Coronary artery (tissue), 2 donors: ENCODE data around the gene IRF6.

ENCODE experiments used
- DNase-seq: peaks from one replicate; pipeline ENCODE4 v3.0.0-alpha.2; 2017; ENCODE audit warnings: low spot score
- H3K27ac ChIP-seq, 2 donors: fragments of 200-600 bp; sonication (generic); one replicate each; pipeline ENCODE4 v1.5.1; 2016 to 2019
- H3K4me3 ChIP-seq: fragments of 200-600 bp; sonication (generic); 2 replicates; pipeline ENCODE4 v1.5.1; 2016; ENCODE audit warnings: mild to moderate bottlenecking, moderate library complexity
- CTCF ChIP-seq: fragments of 200-600 bp; sonication (generic); IDR thresholded peaks from one replicate; pipeline ENCODE4 v1.5.1; 2019; ENCODE audit warnings: antibody characterized with exemption

Gene IRF6

DNA sequence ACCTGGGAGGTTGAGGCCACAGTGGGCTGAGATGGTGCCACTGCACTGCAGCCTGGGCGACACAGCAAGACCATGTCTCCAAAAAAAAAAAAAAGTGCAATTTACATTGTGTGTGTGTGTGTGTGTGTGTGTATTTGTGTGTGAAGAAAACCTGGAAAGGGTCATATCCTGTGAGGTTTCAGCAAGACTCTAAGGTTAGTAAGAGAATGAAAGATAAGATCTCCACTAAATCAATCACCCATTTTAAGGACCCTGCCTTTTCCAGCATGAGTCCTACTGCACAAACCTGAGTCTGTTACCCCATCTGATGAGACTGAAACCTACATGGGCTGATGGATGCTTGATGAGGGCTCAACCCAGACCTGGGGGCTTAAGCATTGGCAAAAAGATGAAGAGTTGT, 16.7 kb downstream of the IRF6 start:
- Histone ChIP-seq H3K4me3 (no peak overlapping the region), H3K27ac (no peak overlapping the region)
- TF ChIP-seq CTCF, result no peak
- DNase-seq, result no peak

DNA sequence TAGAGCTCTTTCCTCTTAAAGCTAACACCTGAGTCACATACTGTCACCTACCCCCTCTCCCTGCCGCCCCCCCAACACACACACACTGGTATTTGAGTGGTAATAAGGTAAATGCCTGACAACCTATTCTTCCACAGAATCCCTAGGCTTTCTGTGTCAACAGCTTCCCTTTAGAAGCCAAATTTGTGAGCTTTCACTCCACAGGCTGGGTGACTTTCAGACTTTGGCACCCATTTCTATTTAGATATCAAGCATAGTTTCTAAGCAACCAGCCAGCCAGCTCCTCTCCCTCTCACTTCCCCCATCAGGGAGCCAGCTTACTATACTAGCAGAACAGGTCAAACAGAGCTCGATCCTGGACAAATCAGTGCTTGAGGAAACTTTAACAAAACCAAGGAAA, 18.4 kb downstream of the IRF6 start:
- H3K27ac ChIP-seq, result peak overlapping the region in 1 of 2 donors; percentile 69
- no peak for TF ChIP-seq CTCF
- no peak overlapping the region for H3K4me3 ChIP-seq
- DNase-seq, result no peak

DNA sequence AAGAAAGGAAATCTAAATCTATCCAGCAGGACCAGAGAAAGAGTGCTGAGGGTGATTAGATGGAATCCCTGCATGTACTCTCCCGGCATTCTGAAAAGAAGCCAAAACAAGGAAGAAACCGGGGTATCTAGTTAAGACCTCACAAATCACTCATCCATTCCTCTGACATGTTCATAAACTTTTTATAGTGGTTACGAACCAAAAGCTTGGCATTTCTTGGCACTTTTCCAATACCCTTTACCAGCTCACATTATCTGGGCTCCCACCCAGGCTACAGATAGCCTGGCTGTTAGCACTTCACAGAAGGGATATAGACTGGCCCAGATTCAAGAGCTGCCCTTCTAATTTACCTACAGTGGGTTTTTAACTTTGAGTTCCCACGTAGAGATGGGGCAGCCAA, 19.8 kb downstream of the IRF6 start:
- Histone ChIP-seq H3K4me3 (no peak overlapping the region), H3K27ac (no peak overlapping the region)
- no peak for DNase-seq
- TF ChIP-seq CTCF, result no peak

DNA sequence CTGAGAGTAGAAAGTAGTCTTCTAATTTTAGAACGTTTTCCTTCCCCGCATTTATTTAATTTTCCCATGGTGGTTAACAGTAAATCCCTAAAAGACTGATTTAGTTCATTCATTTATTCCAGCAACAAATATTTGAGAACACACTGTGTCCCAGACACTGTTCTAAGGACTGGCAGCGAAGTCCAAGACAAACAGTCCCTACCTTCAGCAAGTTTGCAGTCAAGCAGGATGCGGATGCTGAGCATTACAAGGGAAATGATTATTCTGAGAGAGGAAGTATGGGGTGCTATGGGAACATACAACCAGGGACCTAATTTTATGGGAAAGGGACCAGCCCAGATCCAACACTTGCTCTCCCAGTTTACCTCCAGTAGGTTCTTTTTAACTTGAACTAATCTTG, 20.4 kb downstream of the IRF6 start:
- Histone ChIP-seq H3K4me3 (no peak overlapping the region), H3K27ac (no peak overlapping the region)
- DNase-seq, result no peak
- TF ChIP-seq CTCF, result no peak

GRCh38 chr1:209784265-209785169, 21.4 kb downstream of the IRF6 start, which contains the start of gene C1orf74:
Gene C1orf74 (minus strand): TSS chr1:209784559. CDS start chr1:209783634, 925 bp downstream.
- no peak for TF ChIP-seq CTCF
- peak within 1 kb of the TSS; percentile 85 for H3K4me3 ChIP-seq
- DNase-seq, result peak; percentile 98
- peak within 1 kb of the TSS; percentile 67 to 89 for H3K27ac ChIP-seq

DNA sequence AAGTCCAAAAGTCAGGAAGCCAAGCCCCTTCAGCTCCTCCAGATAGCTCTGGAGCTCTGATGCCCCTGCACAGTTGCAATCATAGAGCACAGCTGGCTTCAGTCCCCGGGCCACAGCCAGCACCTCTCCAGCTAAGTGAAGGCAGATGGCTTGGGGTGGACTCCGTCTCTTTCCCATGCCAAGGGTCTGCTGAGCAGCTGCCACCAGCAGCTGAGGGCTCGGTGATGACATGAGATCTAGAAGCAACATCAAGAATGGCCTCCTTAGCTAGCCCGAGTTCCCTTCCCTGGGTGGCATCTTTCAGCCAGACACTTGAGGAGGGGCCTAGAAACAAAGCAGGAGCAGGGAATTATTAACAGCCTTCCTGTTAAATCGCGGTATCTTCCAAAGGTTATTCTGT, 22.6 kb downstream of the IRF6 start:
- DNase-seq, result no peak
- Histone ChIP-seq H3K4me3 (peak overlapping the region; percentile 85), H3K27ac (no peak overlapping the region)
- TF ChIP-seq CTCF, result no peak

- no peak for TF ChIP-seq CTCF
- Histone ChIP-seq H3K27ac (no peak overlapping the region), H3K4me3 (no peak overlapping the region)
- no peak for DNase-seq
These were observed 25.7 kb downstream of the IRF6 start for GRCh38 chr1:209780268-209780667.
